Mesodermal cell (in vitro differentiated cells): ENCODE measurements around the gene ROCK1.

Experiments
- H3K27ac ChIP-seq: 2 replicates; pipeline ENCODE4 v1.7.0; 2013; ENCODE audit warnings: mild to moderate bottlenecking, low read depth, low read length, moderate library complexity; ENCODE audit not compliant: severe bottlenecking
- H3K36me3 ChIP-seq: 2 replicates; pipeline ENCODE4 v1.7.1; 2013; ENCODE audit warnings: mild to moderate bottlenecking, low read length, moderate library complexity; ENCODE audit not compliant: control insufficient read depth, insufficient read depth
- H3K4me1 ChIP-seq: one replicate; pipeline ENCODE4 v1.7.1; 2013; ENCODE audit warnings: mild to moderate bottlenecking, low read length; ENCODE audit not compliant: insufficient read depth, control insufficient read depth, poor library complexity, severe bottlenecking
- H3K4me3 ChIP-seq: 2 replicates; pipeline ENCODE4 v1.7.0; 2013; ENCODE audit warnings: low read length, control low read depth, mild to moderate bottlenecking; ENCODE audit not compliant: insufficient read depth, poor library complexity, severe bottlenecking; ENCODE audit errors: extremely low read depth
- H3K9me3 ChIP-seq: 2 replicates; pipeline ENCODE4 v1.7.1; 2013; ENCODE audit warnings: mild to moderate bottlenecking, low read length, moderate library complexity; ENCODE audit not compliant: control insufficient read depth
- WGBS, 2 experiments: methylation state at CpG; one replicate each; pipeline ENCODE4 v1.1.5; 2013; ENCODE audit warnings: missing lambda C conversion rate in 2 of 2; ENCODE audit not compliant: insufficient coverage in 2 of 2; 5-methylcytosine and 5-hydroxymethylcytosine counted together

ROCK1 gene

DNA sequence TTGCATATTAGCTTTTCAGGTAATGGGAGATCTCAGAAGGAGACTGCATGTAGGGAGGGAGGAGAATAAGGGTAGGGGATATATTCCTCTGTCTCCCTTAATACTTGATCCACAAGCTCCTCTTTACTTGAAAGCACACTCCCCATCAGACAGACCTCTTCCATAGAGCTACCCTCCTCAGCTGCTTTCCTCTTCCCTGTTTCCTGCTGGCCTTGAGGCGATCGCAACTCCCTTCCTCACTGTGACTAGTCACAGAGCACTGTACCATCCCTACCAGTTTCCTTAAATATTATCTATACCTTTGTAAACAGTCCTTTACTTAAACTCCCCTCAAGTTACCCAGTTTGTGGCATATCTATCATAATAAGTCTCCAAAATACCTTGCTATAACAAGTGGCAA, 10.9 kb downstream of the ROCK1 start:
- H3K9me3 ChIP-seq, result no peaks in the 10 kb centered on the region

DNA sequence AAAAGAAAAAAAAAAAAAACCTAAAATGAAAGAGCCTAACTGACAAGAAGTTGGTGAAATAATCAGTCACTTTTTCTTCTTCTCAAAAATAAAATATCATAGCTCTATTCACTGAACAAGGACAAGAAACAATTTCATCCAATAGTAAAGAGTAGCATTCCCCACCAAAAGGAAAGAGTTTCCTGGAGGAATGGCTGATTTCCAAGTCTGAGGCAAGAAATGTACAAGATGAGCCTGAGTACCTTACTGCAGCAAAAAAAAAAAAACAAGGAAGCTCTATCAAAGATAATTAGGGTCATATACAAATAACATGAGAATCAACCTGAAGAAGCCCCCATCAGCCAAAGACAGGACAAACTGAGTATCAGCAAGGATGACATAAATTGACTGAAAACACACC, 11.5 kb downstream of the ROCK1 start:
- Histone ChIP-seq H3K4me3 (no peak overlapping the region), H3K4me1 (no peaks in the 10 kb centered on the region), H3K9me3 (no peaks in the 10 kb centered on the region), H3K27ac (no peak overlapping the region), H3K36me3 (no peaks in the 10 kb centered on the region)

More for the DNA sequence above, 10.9 kb downstream of the ROCK1 start:
- 77 to 87% methylated on average over 2 of the region's 2 CpGs for WGBS, 2 experiments
- Histone ChIP-seq H3K4me1 (no peaks in the 10 kb centered on the region), H3K27ac (no peak overlapping the region), H3K4me3 (no peak overlapping the region), H3K36me3 (no peaks in the 10 kb centered on the region)

DNA sequence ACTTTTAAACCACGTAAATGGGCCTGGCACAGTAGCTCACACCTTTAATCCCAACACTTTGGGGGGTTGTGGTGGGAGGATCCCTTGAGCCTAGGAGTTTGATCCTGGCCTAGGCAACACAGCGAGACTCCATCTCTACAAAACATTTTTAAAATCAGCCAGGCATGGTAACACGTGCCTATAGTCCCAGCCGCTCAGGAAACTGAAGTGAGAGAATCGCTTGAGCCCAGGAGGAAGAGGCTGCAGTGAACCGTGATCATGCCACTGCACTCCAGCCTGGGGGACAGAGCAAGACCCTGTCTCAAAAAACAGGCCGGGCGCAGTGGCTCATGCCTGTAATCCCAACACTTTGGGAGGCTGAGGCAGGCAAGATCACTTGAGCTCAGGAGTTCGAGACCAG, 12.2 kb downstream of the ROCK1 start:
- no peak overlapping the region for H3K4me3 ChIP-seq
- WGBS, 2 experiments, result 88 to 96% methylated on average over 7 of the region's 9 CpGs
- H3K36me3 ChIP-seq, result no peaks in the 10 kb centered on the region
- H3K4me1 ChIP-seq, result no peaks in the 10 kb centered on the region
- no peaks in the 10 kb centered on the region for H3K9me3 ChIP-seq
- no peak overlapping the region for H3K27ac ChIP-seq

DNA sequence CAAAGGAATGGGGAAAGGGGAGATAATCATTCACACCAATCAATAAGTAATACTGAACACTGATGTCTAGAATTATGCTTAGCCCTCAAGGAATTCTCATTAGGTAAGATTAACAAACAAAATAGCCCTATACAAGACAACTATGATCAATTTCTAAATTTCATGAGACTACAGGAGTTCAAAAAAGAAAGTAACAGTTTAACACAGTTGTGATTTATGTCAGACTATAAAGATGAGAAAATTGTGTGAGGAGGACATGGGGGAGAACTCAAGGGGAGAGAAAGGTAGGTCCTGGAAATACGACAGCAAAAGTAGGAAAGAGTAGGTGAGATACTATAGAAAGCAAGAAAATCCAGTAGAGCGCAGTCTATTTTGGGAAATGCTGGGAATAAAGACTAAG, 14.9 kb downstream of the ROCK1 start:
- WGBS, 2 experiments, result 86 to 91% methylated on average over 1 to 2 of the region's 2 CpGs
- no peak overlapping the region for H3K4me3 ChIP-seq
- H3K27ac ChIP-seq, result no peak overlapping the region
- no peaks in the 10 kb centered on the region for H3K4me1 ChIP-seq
- H3K36me3 ChIP-seq, result no peaks in the 10 kb centered on the region
- H3K9me3 ChIP-seq, result no peaks in the 10 kb centered on the region

DNA sequence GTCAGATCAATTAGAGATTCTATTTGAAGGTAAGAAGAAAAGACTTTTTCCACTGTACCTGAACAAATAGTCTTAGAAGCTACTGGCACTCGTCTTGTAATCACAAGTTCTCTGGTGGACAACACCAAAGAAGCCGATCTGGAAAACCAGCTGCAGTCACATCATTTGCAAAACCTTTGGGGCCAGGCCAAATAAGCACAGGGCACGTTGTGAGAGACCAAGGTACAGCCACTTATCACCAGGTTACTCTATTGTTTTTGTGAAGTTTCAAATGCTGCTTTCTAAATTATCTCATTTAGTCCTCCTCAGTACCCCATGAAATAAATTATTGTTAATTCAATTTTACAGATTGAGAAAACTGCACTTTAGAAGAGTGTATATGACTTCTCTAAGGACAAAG, 18.5 kb downstream of the ROCK1 start:
- no peaks in the 10 kb centered on the region for H3K9me3 ChIP-seq
- no peak overlapping the region for H3K27ac ChIP-seq
- no peaks in the 10 kb centered on the region for H3K36me3 ChIP-seq
- H3K4me3 ChIP-seq, result no peak overlapping the region
- 94 to 100% methylated on average over 2 of the region's 3 CpGs for WGBS, 2 experiments
- H3K4me1 ChIP-seq, result no peaks in the 10 kb centered on the region

DNA sequence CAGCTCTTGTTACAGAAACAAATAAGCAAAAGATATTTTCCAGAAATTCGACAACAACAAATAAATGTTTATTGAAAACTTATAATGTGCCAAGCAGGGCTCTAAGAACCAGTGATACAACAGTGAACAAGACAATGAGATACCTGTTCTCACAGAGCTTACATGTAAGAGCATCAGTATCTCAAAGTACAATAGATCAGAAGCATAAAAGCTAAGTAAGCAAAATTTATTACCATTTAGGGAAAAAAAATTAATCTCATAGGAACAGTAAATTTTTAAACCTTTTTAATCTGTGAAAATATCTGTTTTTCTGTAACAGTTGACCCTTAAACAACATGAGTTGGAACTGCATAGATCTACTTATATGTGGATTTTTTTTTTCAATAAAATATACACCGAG, 20.9 kb downstream of the ROCK1 start:
- no peaks in the 10 kb centered on the region for H3K4me1 ChIP-seq
- H3K4me3 ChIP-seq, result no peak overlapping the region
- 100% methylated on average over 1 of the region's 2 CpGs; no CpG with 5 or more reads in 1 of the 2 experiments for WGBS, 2 experiments
- H3K9me3 ChIP-seq, result no peaks in the 10 kb centered on the region
- H3K27ac ChIP-seq, result no peak overlapping the region
- H3K36me3 ChIP-seq, result no peaks in the 10 kb centered on the region

DNA sequence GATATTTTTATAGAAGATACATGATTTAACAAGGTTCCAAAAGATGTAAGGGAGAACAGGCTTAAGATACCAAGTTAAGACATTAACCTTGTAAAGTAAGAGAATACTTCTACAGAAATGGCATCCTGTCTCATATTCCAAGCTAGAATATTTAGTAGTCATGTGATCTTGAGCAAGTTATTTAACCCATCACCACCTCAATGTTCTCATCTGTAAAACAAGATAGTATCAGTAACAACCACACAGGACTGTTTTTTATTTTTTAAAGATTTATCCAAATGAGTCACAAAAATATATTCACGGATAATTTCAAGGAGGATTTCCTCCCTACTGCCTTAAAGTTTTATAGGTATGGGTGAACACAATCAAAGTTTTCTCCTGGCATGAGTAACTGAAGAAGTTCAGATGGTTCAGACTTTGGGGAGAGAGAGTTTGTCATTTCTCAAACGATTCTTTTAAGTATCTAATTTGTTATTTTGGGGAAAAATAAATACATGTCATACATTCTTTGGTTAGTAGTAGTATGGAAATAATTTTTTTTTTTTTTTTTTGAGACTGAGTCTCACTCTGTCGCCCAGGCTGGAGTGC, 25.9 kb downstream of the ROCK1 start:
- WGBS, 2 experiments, result no CpG with 5 or more reads among the region's 3 CpGs
- Histone ChIP-seq H3K4me3 (no peak overlapping the region), H3K36me3 (no peaks in the 10 kb centered on the region), H3K9me3 (peaks cover 4% of the 10 kb centered on the region), H3K27ac (no peak overlapping the region), H3K4me1 (no peaks in the 10 kb centered on the region)

DNA sequence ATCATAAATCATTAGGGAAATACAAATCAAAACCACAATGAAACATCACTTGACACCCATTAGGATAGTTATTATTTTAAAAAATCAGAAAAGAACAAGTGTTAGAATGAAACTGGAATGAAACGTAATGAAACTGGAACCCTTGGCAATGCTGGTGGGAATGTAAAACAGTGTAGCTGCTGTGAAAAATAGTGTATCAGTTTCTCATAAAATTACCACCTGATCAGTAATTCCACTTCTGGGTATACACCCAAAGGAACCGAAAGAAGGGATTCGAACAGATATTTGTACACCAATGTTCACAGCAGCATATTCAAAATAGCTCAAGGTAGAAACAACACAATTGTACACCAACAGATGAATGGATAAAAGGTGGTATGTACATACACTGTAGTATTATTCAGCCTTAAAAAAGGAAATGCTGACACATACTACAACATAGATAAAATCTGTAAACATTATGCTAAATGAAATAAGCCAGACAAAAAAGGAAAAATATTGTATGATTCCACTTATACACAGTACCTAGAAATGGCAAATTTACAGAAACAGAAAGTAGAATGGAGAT, 27.0 kb downstream of the ROCK1 start:
- 100% methylated on average over 1 of the region's 3 CpGs; no CpG with 5 or more reads in 1 of the 2 experiments for WGBS, 2 experiments
- no peaks in the 10 kb centered on the region for H3K36me3 ChIP-seq
- peaks cover 4% of the 10 kb centered on the region for H3K9me3 ChIP-seq

DNA sequence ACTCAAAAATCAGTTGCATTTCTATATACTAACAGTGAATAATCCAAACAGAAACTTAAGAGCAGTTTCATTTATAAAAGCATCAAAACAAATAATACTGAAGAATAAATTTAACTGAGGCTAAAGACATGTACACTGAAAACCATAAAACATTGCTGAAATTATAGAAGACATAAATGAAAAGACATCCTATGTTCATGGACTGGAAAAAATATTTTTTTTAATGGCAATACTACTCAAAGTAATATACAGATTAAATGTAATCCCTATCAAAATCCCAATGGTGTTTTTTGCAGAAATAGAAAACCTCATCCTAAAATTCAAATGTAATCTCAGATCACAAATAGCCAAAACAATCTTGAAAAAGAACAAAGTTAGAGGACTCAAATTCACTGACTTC, 28.6 kb downstream of the ROCK1 start:
- peaks cover 4% of the 10 kb centered on the region for H3K9me3 ChIP-seq
- no peaks in the 10 kb centered on the region for H3K4me1 ChIP-seq
- H3K4me3 ChIP-seq, result no peak overlapping the region
- no peak overlapping the region for H3K27ac ChIP-seq
- H3K36me3 ChIP-seq, result no peaks in the 10 kb centered on the region

More for the DNA sequence above, 27.0 kb downstream of the ROCK1 start:
- Histone ChIP-seq H3K27ac (no peak overlapping the region), H3K4me1 (no peaks in the 10 kb centered on the region), H3K4me3 (no peak overlapping the region)

DNA sequence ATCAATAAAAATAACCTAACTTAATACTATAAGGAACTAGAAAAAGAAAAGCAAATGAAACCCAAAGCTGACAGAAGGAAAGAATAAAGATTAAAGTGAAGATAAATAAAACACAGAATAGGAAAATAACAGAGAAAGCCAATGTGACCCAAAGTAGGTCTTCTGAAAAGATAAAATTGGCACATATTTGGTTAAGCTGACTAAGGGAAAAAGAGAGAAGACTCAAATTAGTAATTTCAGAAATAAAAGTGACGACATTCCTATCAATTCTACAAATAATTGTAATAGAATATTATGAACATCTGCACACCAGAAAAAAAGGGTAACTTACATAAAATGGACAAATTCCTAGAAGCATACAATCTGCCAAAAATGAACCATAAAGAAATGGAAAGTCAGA, 30.2 kb downstream of the ROCK1 start:
- no peak overlapping the region for H3K27ac ChIP-seq
- no peak overlapping the region for H3K4me3 ChIP-seq
- no CpG with 5 or more reads among the region's 1 CpG for WGBS, 2 experiments
- peaks cover 4% of the 10 kb centered on the region for H3K9me3 ChIP-seq
- H3K4me1 ChIP-seq, result no peaks in the 10 kb centered on the region
- H3K36me3 ChIP-seq, result no peaks in the 10 kb centered on the region

DNA sequence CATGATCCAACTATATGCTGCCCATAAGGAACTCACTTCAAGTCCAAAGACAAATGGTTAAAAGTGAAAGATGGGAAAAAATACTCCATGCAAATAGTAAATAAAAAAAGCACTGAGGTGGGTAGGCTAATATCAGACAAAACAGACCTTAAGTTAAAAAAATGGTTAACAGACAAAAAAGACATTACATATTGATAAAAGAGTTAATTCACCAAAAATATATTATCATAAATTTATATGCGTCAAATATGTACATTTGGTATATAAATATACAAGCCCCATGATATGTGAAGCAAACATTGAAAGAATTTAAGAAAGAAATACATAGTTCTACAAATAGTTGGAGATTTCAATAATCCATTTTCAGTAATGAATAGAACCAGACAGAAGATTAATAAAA, 31.0 kb downstream of the ROCK1 start:
- H3K27ac ChIP-seq, result no peak overlapping the region
- no peaks in the 10 kb centered on the region for H3K36me3 ChIP-seq
- peaks cover 4% of the 10 kb centered on the region for H3K9me3 ChIP-seq
- H3K4me1 ChIP-seq, result no peaks in the 10 kb centered on the region
- no CpG with 5 or more reads among the region's 1 CpG for WGBS, 2 experiments
- H3K4me3 ChIP-seq, result no peak overlapping the region
